ENCODE measurements around the gene MEMO1.
A peak's percentile ranks its signal among the peaks of the same experiment; 100 is the strongest.
"Not testable (repeated sequence)": the region's sequence is repeated elsewhere in the genome, so short reads cannot be mapped to it uniquely, and the experiment has no call there.

MEMO1 gene

DNA sequence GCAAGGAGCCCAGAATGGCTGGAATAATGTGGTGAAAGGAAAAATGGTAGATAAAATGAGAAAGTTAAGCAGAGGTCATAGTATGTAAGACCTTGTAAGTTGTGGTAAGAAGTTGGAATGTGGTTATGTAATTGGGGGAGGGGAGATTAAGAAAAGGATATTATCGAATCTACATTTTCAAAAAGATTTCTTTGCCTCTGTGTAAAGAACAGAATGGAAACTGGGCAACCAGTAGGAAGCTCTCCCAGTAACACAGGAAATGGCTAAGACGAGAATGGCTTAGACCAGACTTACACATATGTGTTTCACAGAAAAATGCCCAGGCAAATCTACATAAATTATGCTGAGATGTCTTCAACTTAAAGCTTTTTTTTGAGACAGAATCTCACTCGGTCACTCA, 13.2 kb downstream of the MEMO1 start:
- no peak for DNase-seq

DNA sequence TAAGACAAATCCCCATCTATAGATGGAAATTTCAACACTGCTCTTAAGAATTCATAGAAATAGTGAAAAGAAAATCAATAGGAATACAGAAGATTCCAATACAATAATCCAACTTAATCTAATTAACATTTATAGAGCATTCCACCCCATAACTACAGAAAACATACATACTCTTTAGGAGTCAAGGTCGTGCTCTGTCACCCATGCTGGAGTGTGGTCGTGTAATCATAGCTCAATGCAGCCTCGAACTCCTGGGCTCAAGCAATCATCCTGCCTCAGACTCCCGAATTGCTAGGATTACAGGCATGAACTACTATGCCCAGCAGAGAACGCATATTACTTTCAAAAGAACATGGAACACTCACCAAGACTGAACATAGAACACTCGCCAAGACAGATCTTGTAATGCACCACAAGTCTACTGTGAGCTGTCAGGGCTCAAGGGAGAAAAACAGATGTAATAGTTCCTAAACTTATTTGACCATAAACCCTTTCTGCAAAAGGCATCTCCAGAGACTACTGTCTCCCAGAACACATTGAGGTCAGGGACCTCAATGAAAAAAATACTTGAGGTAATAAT, 14.1 kb downstream of the MEMO1 start:
- DNase-seq = no peak

DNA sequence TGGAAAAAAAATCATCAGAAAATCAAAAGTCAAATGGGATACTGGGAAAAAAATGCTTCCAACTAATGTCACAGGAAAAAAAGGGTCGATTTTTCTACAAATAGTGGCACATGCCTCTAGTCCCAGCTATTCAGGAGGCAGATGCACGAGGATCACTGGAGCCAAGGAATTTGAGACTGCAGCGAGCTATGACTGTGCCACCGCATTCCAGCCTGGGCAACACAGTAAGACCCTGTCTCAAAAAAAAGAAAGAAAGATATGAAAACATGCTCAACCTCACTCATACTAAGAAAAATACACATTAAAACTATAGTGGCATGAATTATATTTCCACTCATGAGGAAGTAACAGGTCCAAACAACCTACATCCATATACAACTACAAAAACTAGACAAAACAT, 17.9 kb downstream of the MEMO1 start:
- DNase-seq = no peak

DNA sequence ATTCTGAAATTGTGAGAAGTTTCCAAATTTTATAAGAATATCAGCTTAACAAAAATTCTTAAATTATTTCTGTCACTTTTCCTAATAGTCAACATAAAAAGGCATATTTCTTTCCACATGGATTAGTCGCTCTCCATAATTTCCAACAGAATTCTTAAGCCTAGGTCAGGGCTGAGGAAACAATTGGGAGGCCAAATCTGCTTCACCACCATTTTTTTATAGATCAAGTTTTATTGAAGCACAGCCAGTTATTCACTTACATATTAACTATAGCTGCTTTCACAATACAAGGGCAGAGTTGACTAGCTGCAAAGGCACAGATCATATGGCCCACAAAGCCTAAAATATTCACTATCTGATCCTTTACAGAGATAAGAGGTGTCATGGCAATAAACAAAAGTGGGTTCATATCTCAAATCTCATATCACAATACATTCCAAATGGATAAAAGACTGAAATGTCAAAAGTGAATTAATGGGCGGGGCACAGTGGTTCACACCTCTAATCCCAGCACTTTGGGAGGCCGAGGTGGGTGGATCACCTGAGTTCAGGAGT, 18.7 kb downstream of the MEMO1 start:
- DNase-seq = no peak

DNA sequence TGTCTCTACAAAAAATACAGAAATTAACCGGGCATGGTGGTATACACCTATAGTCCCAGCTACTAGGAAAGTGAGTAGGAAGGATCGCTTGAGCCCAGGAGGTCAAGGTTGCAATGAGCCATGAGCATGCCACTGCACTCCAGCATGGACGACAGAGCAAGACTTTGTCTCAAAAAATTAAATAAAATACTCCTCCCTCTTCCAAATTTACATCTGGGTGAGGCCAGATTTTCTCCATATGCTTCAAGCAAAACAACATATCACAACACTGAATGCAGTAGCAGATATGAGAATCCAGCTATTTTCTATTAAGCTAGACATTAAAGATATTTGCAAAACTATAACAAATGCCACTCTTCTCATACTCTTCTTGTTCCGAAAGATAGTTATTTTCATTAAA, 20.9 kb downstream of the MEMO1 start:
- DNase-seq = no peak

DNA sequence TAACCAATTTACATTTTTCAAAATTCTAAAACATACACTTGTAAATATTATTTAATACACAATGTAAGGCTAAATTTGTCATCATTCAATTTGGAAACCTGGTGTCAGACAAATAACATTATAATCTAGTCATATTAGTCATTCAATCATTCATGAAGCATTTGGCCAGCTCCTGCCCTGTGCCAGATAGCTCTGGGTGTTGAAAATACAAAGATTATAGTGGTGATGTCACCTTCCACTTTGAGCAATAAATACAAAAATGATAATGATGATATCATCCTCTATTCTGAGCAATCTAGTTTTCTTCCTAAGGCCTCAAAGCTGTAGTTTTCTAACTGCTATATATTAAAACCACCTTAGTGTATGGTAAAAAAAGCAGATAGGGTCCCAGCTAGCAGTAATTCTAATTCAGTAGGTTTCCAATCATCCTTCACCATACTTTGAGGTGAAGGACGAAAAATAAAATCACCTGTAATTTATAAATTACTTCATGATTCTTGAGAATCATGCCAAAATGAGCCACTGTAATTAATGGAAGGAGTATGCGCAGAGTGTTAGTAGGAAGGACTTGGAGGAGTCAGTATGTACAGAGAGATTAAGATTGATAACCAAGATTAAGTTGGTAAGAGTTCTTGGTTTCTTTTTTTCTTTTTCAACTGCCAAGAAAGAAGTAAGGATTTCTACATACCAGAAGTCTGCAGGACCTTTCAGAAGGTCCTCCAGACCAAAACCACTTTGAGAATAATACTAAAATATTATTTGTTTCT, 23.2 kb downstream of the MEMO1 start:
- peak; percentile 53 for DNase-seq

DNA sequence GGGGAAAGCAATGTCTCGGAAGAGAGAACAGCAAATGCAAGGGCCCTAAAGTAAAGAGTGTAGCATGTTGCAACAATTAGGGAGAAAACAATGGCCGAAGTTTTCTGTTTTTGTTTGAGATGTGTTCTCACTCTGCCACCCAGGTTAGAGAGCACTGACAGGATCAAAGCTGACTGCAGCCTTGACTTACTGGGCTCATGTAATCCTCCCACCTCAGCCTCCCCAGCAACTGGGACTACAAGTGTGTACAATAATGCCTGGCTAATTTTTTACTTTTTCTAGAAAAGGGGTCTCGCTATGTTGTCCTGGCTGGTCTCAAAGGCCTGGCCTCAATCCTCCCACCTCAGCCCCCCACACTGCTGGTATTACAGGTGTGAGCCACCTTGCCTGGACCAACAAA, 23.9 kb downstream of the MEMO1 start:
- DNase-seq = no peak

DNA sequence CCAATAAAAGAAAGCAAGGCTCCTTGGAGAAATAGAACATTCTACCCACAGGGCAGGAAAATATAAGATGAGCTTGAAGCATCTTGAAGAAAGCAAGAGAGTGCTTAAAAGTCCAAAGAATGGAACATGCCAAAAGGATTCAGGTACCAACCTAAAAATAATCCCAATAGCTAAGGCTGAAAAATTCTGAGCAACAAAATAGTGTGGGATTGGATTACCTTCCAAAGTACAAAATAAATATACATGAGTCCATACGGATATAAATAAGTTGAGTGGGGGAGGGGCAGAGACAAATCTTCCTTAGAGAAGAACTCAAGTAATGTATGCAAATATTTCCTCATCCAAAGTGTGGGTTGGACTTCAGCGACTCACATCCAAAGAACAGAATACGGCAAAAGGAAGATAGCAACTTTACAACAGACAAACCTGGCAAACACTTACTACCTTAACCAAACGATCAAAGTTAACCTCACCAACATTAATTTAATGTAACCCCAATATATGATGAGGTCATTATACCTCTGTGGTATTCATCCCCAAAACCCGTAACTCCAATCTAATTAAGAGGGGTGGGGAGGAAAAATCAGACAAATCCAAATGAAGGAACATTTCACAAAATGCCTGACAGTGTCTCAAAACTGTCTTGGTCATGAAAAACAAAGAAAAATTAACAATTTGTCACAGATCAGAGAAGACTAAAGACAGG, 26.9 kb downstream of the MEMO1 start:
- DNase-seq = no peak

DNA sequence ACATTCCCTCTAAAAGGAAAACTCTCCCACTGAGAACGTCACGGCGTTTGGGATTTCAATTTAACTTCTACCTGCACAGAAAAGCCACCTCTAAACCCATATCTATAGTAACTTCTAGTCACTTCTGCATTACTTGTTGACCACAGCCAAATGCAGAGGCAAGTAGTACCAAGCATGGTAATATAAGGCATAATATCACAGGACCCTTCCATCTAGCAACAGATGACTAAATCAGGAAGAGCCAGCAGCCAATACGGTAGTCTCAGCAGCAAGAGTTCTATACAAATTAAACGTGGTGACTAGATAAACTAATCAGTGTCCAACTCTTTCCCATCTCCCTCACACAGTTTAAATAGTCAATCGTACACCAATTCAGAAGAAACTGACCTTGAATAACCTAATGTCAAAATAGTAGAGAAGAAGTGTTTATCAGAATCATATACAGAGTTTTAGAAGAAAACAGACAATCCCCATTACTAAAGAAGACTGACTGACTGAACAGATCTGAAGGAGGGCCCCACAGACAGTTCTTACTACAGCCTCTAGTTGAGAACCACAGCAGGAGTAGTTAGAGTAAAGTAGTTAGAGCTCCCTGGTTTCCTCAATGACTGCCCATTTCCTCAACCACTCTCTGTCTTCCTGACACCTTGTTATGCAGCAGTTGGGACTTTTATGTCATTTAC, 30.0 kb downstream of the MEMO1 start:
- peak; percentile 85 for DNase-seq

DNA sequence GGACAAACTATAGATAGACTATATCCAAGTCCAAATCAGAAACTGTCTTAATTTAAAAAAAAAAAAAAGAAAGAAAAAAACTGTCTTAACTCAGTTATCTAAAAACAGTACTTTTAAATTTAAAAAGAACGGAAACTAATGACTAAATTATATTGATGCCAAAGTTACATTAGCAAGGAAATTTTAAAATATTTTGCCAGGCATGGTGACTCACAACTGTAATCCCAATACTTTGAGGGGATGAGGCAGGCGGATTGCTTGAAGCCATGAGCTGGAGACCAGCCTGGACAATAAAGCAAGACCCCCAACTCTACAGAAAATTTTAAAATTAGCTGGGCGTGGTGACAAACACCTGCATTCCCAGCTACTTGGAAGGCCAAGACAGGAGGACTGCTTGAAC, 30.9 kb downstream of the MEMO1 start:
- DNase-seq = no peak

DNA sequence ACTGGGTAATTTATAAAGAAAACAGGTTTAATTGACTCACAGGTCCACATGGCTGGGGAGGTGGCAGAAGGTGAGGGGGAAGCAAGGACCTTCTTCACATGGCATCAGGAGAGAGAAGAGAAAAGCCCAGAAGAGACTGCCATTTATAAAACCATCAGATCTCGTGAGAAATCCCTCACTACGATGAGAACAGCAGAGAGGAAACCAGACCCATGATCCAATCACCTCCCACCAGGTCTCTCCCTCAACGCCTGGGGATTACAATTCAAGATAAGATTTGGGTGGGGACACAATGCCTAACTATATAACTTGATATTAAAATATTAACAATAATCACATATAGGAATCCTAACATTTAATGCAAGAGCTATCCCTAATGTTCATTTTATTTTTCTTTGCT, 31.8 kb downstream of the MEMO1 start:
- DNase-seq = peak; percentile 38

DNA sequence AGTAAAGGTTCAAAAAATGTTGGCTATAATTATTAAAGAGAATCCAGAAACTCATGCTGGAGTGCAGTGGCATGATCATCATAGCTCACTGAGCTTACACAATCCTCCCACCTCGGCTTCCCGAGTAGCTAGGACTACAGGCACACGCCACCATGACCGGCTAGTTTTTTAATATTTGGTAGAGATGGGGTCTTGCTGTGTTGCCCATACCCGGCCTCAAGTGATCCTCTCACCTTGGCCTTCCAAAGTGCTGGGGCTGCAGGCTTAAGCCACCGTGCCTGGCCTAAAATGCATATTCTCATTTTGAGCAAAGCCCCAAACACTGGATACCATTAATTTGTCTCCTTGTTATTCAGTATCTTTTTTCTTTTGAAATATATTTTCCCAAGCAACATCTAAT, 32.4 kb downstream of the MEMO1 start:
- DNase-seq = no peak

DNA sequence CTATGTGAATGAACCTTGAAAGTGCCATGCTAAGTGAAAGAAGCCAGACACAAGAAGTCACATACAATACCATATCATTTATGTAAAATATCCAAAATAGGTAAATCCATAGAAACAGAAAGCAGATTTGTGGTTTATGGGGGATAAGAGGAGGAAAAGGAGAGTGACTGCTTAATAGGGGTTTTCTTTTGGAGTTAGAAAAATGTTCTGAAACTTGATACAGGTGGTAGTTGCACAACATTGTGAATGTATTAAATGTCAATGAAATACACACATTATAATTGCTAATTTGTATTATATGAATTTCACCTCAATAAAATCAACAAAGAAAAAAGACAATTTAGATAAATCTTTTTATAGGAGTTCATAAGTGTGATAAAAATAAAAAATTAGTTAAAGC, 37.1 kb downstream of the MEMO1 start:
- DNase-seq = no peak

DNA sequence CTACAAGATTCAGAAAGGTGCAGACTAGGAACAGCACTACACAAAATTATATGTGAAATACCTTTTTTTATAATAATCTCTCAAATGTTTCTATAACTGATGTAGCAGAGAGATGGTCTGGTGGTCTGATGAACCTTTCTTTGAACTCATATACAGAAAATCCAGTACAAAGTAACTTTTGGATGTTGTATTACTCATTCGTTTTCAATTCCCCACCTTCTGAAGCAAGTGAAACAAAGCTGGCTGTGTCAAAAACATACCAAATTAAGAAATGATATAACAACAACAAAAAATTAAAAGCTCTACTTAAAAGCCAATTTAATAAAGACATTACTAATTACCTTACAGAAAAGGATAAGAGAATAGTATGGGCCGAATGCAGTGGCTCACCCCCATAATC, 38.7 kb downstream of the MEMO1 start:
- no peak for DNase-seq

DNA sequence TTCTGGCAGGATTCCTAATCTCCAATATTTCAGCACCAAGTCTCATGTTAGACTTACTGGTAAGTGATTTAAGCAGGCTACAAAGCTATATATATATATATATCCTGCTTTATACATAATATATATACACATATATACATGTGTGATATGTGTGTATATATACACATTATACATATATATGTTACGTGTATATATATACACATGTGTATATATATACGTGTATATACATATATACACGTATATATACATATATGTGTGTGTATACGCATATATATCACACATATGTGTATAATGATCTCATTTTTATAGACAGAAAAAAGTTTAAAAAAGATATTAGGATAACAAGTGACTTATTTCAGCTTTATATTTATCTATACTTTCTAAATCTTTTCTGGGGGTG, 41.6 kb downstream of the MEMO1 start:
- no peak for DNase-seq

DNA sequence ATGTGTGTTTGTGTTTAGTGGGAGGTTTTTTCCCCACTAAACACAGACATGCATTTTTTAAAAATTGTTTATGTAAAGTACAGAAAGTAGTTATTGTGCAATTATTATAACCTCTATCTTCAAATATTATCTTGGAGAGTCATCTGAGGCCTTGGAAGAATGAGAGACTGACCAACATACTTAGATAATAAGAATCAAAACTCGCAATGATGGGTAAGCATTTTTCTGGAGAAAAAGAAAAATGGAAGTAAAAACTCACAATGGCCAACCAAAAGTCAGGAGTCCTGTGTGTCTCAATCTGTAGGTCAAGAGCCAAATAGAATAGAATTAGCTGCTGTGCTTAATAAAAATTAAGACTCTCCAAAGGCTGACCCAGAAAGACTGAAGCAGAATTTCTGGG, 43.0 kb downstream of the MEMO1 start:
- DNase-seq = no peak

DNA sequence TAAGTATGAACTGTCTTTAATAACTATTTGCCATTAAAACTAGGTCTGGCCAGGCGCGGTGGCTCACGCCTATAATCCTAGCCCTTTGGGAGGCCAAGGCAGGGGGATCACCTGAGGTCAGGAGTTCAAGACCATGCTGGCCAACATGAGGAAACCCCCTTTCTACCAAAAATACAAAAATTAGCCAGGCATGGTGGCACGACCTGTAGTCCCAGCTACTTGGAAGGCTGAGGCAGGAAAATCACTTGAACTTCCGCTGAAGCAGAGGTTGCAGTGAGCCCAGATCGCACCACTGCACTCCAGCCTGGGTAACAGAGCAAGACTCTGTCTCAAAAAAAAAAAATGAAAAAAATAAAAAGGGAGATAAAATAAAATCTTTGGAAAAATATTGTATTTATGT, 44.4 kb downstream of the MEMO1 start:
- not testable (repeated sequence) for DNase-seq

DNA sequence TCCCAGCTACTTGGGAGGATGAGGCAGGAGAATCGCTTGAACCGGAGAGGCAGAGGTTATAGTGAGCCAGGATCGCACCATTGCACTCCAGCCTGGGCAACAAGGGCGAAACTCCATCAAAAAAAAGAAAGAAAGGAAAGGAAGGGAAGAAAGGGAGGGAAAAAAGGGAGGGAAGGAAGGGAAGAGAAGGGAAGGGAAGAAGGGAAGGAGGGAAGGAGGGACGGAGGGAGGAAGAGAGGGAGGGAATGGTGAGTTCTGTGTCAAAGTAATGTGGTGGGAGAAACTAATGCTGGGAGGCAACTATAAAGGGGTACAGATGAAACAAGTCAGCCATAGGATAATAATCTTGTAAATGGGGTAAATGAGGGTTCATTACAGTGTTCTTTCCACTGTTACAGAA, 45.7 kb downstream of the MEMO1 start:
- no peak for DNase-seq

DNA sequence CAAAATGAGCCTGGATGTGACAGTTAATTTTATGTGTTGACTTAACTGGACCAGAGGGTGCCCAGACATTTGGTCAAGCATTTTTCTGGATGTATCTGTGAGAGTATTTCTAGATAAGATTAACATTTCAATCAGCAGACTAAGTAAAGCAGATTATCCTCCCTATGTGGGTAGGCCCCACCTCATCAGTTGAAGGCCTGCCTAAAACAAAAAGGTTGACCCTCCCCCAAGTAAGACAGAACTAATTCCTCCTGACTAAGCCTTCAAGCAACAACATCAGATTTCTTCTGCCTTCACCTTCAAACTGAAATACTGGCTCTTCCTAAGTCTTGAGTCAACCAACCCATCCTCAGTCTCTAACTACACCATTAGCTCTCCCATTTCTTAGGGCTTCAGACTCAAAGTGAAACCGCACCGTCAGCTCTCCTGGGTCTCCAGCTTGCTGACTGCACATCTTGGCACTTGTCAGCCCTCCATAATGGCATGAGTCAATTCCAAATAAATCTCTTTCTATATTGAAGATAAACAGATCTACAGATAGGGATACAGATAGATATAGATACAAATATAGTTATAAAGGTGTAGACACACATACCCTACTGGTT, 47.9 kb downstream of the MEMO1 start:
- no peak for DNase-seq

DNA sequence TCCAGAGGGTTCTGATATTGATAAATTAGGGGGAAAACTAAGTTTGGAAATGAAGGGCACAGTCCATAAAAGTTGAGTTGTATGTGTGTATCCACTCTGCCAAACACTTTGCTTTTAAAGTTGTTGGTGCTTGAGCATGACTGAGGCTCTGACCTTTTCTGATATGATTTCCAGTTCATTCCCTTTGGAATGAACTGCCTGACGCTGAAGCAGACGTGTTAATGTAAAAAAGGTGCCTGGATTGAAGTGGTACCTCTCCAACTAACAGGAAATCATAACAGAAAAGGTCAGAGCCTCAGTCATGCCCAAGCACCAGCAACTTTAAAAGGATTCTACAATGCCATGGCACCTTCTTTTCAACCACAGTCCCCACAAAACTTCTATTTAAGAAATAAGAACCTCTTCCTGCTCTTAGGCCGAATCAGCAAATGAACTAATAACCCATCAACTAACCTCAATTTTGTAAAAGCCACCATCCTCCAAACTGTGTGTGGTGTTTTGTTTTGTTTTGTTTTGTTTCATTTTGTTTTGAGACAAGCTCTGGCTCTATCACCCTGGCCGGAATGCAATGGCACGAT, 52.6 kb downstream of the MEMO1 start:
- no peak for DNase-seq

DNA sequence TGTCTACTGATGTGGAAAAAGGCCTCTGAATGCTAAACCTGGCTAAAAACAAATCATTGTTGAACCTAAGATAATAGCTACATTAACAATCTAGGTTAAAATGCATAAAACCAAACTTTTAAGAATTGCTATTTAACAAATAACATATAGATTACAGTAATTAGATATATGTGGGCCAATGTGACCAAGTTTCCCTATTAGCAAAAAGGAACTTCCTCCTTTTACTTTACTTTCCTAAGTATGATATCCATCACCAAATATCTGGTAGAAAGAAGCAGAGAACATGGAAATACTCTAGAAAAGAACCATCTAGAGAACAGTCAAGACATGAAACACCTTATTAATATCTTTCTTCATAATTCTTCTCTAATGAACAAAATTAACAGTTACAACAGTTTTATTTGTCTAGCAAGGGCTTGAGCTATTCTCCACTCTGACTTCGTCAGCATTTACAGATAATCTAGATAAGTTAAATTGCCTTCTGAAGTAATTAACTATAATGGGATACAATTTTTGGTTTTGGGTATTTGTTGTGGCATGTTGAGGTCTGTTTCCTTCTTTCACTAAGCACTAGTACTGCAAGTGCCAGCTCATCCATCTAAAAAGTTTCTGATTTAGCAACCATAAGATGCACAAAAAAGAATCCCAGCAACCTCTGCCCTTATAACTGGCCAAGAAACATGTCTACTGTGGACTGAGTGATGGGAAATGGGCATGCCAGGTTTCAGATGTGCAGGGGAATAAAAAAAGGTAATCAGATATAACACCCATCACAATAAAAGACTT, 53.3 kb downstream of the MEMO1 start:
- DNase-seq = no peak

DNA sequence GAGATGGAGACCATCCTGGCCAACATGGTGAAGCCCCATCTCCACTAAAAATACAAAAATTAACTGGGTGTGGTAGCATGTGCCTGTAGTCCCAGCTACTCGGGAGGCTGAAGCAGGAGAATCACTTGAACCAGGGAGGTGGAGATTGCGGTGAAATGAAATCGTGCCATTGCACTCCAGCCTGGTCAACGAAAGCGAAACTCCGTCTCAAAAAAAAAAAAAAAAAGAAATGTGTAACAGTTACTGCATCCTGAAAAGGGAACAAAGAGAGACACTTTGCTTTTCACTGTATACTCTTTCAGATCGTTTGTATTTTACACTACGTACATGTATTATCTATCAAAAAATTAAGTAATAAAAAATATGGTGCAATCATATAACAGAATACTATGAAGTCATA, 53.9 kb downstream of the MEMO1 start:
- DNase-seq = not testable (repeated sequence)
